Upper lobe of left lung (tissue), 4 donors: Measurements from ENCODE around the gene TBC1D8.

ENCODE experiments used
- CTCF ChIP-seq, 6 experiments: fragments of 450-650 bp in 4 of 6; fragments of 200-600 bp in 2 of 6; sonication (generic) in 2 of 6; IDR thresholded peaks; one replicate each; pipeline ENCODE4 v1.5.1; 2016 to 2019; ENCODE audit warnings: antibody characterized with exemption in 6 of 6
- POLR2A ChIP-seq, 4 donors: fragments of 450-650 bp; IDR thresholded peaks; one replicate each; pipeline ENCODE4 v1.5.1; 2016 to 2017; ENCODE audit warnings: antibody characterized with exemption in 4 of 4, mild to moderate bottlenecking in 2 of 4

- TF ChIP-seq CTCF (IDR thresholded peaks at IDR 0.05) (no peak), POLR2A (IDR thresholded peaks at IDR 0.05) (no peak)
Observed at GRCh38 chr2:101037161-101037755, 113.9 kb downstream of the TBC1D8 start.
